ENCODE results near the gene NPM1. TPM values are rescaled to one million over a fixed set of nuclear protein-coding genes. Genes with fewer than 3 reads are reported as not detected.
"Not testable (repeated sequence)": the region's sequence is repeated elsewhere in the genome, so short reads cannot be mapped to it uniquely, and the experiment has no call there.

NPM1 gene
- total RNA-seq, 4 donors from 2014 or later: 435 to 1,440 (median 518) TPM

GRCh38 chr5:171407234-171407633, 19.6 kb downstream of the NPM1 start:
- no peak overlapping the region for H3K4me3 ChIP-seq (ENCODE audit: low read depth, poor library complexity, severe bottlenecking)
- WGBS, 2 donors: 79 to 80% methylated on average over 4 of the region's 4 CpGs
- intact Hi-C loops (cut with DNase I; ENCODE audit: low total_unique reads): no loop called here
- TF ChIP-seq CTCF (IDR thresholded peaks at IDR 0.05) (no peak), POLR2A (IDR thresholded peaks at IDR 0.05) (no peak)
- no peak for DNase-seq (ENCODE audit: low spot score in 2 of 2)

- 82 to 85% methylated on average over 8 of the region's 8 CpGs for WGBS, 2 donors
- peak in 1 of 2 donors; percentile 32 for DNase-seq (ENCODE audit: low spot score in 2 of 2)
- TF ChIP-seq POLR2A (IDR thresholded peaks at IDR 0.05) (no peak), CTCF (IDR thresholded peaks at IDR 0.05) (no peak)
- no peak overlapping the region for H3K4me3 ChIP-seq (ENCODE audit: low read depth, poor library complexity, severe bottlenecking)
- intact Hi-C loops (cut with DNase I; ENCODE audit: low total_unique reads): loop anchor here (10.0 kb wide), 1 partner anchor 645 kb away; no protein-coding TSS in a partner anchor
These were observed 21.8 kb downstream of the NPM1 start for GRCh38 chr5:171409164-171410136.

- intact Hi-C loops (cut with DNase I; ENCODE audit: low total_unique reads): loop anchor here (10.0 kb wide), 1 partner anchor 645 kb away; no protein-coding TSS in a partner anchor
- no peak for DNase-seq (ENCODE audit: low spot score in 2 of 2)
- WGBS, 2 donors: 0 to 40% methylated on average over 1 of the region's 1 CpG
These were observed 22.5 kb downstream of the NPM1 start for GRCh38 chr5:171410181-171410580.

GRCh38 chr5:171412186-171412585, 24.5 kb downstream of the NPM1 start:
- WGBS, 2 donors: 88 to 95% methylated on average over 5 of the region's 5 CpGs
- intact Hi-C loops (cut with DNase I; ENCODE audit: low total_unique reads): loop anchor here (10.0 kb wide), 1 partner anchor 643 kb away; no protein-coding TSS in a partner anchor
- TF ChIP-seq POLR2A (IDR thresholded peaks at IDR 0.05) (no peak), CTCF (IDR thresholded peaks at IDR 0.05) (no peak)
- no peak for DNase-seq (ENCODE audit: low spot score in 2 of 2)
- no peak overlapping the region for H3K4me3 ChIP-seq (ENCODE audit: low read depth, poor library complexity, severe bottlenecking)

More at GRCh38 chr5:171410181-171410580, 22.5 kb downstream of the NPM1 start:
- H3K4me3 ChIP-seq (ENCODE audit: low read depth, poor library complexity, severe bottlenecking): no peak overlapping the region
- no peak for TF ChIP-seq POLR2A (IDR thresholded peaks at IDR 0.05)
- TF ChIP-seq CTCF (IDR thresholded peaks at IDR 0.05): no peak

- H3K4me3 ChIP-seq (ENCODE audit: low read depth, poor library complexity, severe bottlenecking): no peak overlapping the region
- DNase-seq (ENCODE audit: low spot score in 2 of 2): no peak
- intact Hi-C loops (cut with DNase I; ENCODE audit: low total_unique reads): loop anchor here (10.0 kb wide), 1 partner anchor 641 kb away; no protein-coding TSS in a partner anchor
- WGBS, 2 donors: 86 to 88% methylated on average over 3 of the region's 3 CpGs
- TF ChIP-seq CTCF (IDR thresholded peaks at IDR 0.05): no peak
- no peak for TF ChIP-seq POLR2A (IDR thresholded peaks at IDR 0.05)
These were observed 25.7 kb downstream of the NPM1 start for GRCh38 chr5:171413153-171413910.

- not testable (repeated sequence) for DNase-seq (ENCODE audit: low spot score in 2 of 2); H3K4me3 ChIP-seq (ENCODE audit: low read depth, poor library complexity, severe bottlenecking)
- whole genome bisulfite sequencing, 2 donors: 85 to 92% methylated on average over 5 of the region's 5 CpGs
- intact Hi-C loops (cut with DNase I; ENCODE audit: low total_unique reads): loop anchor here (10.0 kb wide), 1 partner anchor 641 kb away; no protein-coding TSS in a partner anchor
These were observed 26.3 kb downstream of the NPM1 start for GRCh38 chr5:171413993-171414392.

Measured in lower leg skin (tissue), 4 donors.